HepG2 (cell line): ENCODE measurements around the gene TPRN. TPM values are rescaled to one million over a fixed set of nuclear protein-coding genes. Genes with fewer than 3 reads are reported as not detected.

ENCODE experiments used
- ARID5B ChIP-seq: IDR thresholded peaks from 2 replicates; pipeline ENCODE4 v1.4.0; 2020; ENCODE audit warnings: mild to moderate bottlenecking, missing genetic modification reagents
- GATAD2A ChIP-seq: IDR thresholded peaks from 2 replicates; pipeline ENCODE4 v1.6.1; 2016
- HNF1B ChIP-seq: sonication (generic); formaldehyde crosslinking; IDR thresholded peaks from 2 replicates; pipeline ENCODE4 v1.5.1; 2020; ENCODE audit warnings: mild to moderate bottlenecking, moderate library complexity, missing genetic modification reagents
- HNF4A ChIP-seq: sonication (generic); formaldehyde crosslinking; IDR thresholded peaks from 2 replicates; pipeline ENCODE4 v1.4.0; 2020; ENCODE audit warnings: missing genetic modification reagents
- MED1 ChIP-seq: sonication (generic); formaldehyde crosslinking; IDR thresholded peaks from 2 replicates; pipeline ENCODE4 v1.4.0; 2020; ENCODE audit warnings: missing genetic modification reagents
- MYC ChIP-seq: sonication (generic); formaldehyde crosslinking; IDR thresholded peaks from 2 replicates; pipeline ENCODE4 v1.9.0; 2021; ENCODE audit warnings: missing genetic modification reagents, borderline replicate concordance
- NCOA2 ChIP-seq: sonication (generic); formaldehyde crosslinking; IDR thresholded peaks from 2 replicates; pipeline ENCODE4 v1.8.0; 2022; ENCODE audit warnings: inconsistent platforms
- NFKBIZ ChIP-seq: IDR thresholded peaks from 2 replicates; pipeline ENCODE4 v1.6.1; 2018; ENCODE audit warnings: missing genetic modification reagents, missing compliant biosample characterization
- PATZ1 ChIP-seq: sonication (generic); formaldehyde crosslinking; IDR thresholded peaks from 2 replicates; pipeline ENCODE4 v1.4.0; 2020; ENCODE audit warnings: missing genetic modification reagents
- PHF21A ChIP-seq: sonication (generic); formaldehyde crosslinking; IDR thresholded peaks from 2 replicates; pipeline ENCODE4 v1.5.0; 2020; ENCODE audit warnings: mild to moderate bottlenecking, missing genetic modification reagents
- POLR2G ChIP-seq: fragments of 200-400 bp; formaldehyde crosslinking; IDR thresholded peaks from 2 replicates; pipeline ENCODE4 v1.6.1; 2018; ENCODE audit warnings: mild to moderate bottlenecking, low read depth, low read length, moderate library complexity
- RARG ChIP-seq: sonication (generic); formaldehyde crosslinking; IDR thresholded peaks from 2 replicates; pipeline ENCODE4 v1.4.0; 2020; ENCODE audit warnings: low read depth, mild to moderate bottlenecking, missing genetic modification reagents
- TAF1 ChIP-seq: sonication (generic); formaldehyde crosslinking; IDR thresholded peaks from 2 replicates; pipeline ENCODE4 v1.4.0; 2020; ENCODE audit warnings: missing genetic modification reagents
- ZNF564 ChIP-seq: sonication (generic); formaldehyde crosslinking; IDR thresholded peaks from 2 replicates; pipeline ENCODE4 v1.8.1; 2023; ENCODE audit warnings: mild to moderate bottlenecking, missing genetic modification reagents
- polyA plus RNA-seq, 8 experiments: library from polyadenylated mRNA; depleted of rRNA in 3 of 8; stranded (reverse) in 7 of 8; unstranded in 1 of 8; fragments of >200 nt; fragmentation: Illumina TruSeq in 4 of 8; extraction: Trizol in 4 of 8; gene quantifications; 2 replicates each; pipeline versions ENCODE4 v1.2.1 to v1.2.3, GENCODE V29; 2011 to 2016; ENCODE audit warnings: low read depth in 4 of 8, missing spikeins in 1 of 8, mixed read lengths in 1 of 8; ENCODE audit not compliant: insufficient read depth in 1 of 8
- total RNA-seq, 5 experiments: library from RNA; depleted of rRNA; stranded (reverse); fragments of >200 nt; fragmentation: Illumina TruSeq; extraction: Trizol; gene quantifications; 2 replicates each; pipeline ENCODE4 v1.2.3, GENCODE V29; 2016; ENCODE audit warnings: low read depth in 1 of 5
- TF ChIP-seq, protein P1 (sequence below): IDR thresholded peaks from 2 replicates; pipeline ENCODE4 v1.6.1; 2012; ENCODE audit warnings: inconsistent platforms
- TF ChIP-seq, protein P2 (sequence below), 2 experiments: IDR thresholded peaks; 2 replicates each; pipeline ENCODE4 v1.6.1; 2011 to 2012; ENCODE audit warnings: low read length in 2 of 2, borderline replicate concordance in 1 of 2, low read depth in 1 of 2, mild to moderate bottlenecking in 1 of 2, moderate library complexity in 1 of 2
- TF ChIP-seq, protein P3 (sequence below): sonication (generic); formaldehyde crosslinking; IDR thresholded peaks from 2 replicates; pipeline ENCODE4 v1.4.0; 2020; ENCODE audit warnings: missing genetic modification reagents

Gene TPRN
- total and polyA plus RNA-seq, 2 of the 13 experiments (the other 11 are each of a cell fraction or from before 2014, with no cell fraction given): 10.1 to 19.2 TPM

GRCh38 chr9:137198051-137198901 lies 2.3 kb downstream of the TPRN start (continued):
- peak; percentile 49; the same call in 1 of the 2 replicates for TF ChIP-seq MYC (CRISPR knock-in tag)
- TF ChIP-seq POLR2G: peak; percentile 24; the same call in 1 of the 2 replicates
- peak; percentile 78 for TF ChIP-seq PATZ1
- TF ChIP-seq HNF4A (CRISPR knock-in tag): peak; percentile 67
- TF ChIP-seq PHF21A: peak; percentile 78
- no peak for TF ChIP-seq RARG
- no peak for TF ChIP-seq NFKBIZ (CRISPR knock-in tag)
- TF ChIP-seq, protein P1, sequence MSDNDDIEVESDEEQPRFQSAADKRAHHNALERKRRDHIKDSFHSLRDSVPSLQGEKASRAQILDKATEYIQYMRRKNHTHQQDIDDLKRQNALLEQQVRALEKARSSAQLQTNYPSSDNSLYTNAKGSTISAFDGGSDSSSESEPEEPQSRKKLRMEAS: peak; percentile 60
- no peak for TF ChIP-seq ZNF564 (CRISPR knock-in tag)
- 0 out of 2 replicates have a peak, but pooled peaks have one; percentile 34 for TF ChIP-seq HNF1B (CRISPR knock-in tag)
- TF ChIP-seq, protein P2, sequence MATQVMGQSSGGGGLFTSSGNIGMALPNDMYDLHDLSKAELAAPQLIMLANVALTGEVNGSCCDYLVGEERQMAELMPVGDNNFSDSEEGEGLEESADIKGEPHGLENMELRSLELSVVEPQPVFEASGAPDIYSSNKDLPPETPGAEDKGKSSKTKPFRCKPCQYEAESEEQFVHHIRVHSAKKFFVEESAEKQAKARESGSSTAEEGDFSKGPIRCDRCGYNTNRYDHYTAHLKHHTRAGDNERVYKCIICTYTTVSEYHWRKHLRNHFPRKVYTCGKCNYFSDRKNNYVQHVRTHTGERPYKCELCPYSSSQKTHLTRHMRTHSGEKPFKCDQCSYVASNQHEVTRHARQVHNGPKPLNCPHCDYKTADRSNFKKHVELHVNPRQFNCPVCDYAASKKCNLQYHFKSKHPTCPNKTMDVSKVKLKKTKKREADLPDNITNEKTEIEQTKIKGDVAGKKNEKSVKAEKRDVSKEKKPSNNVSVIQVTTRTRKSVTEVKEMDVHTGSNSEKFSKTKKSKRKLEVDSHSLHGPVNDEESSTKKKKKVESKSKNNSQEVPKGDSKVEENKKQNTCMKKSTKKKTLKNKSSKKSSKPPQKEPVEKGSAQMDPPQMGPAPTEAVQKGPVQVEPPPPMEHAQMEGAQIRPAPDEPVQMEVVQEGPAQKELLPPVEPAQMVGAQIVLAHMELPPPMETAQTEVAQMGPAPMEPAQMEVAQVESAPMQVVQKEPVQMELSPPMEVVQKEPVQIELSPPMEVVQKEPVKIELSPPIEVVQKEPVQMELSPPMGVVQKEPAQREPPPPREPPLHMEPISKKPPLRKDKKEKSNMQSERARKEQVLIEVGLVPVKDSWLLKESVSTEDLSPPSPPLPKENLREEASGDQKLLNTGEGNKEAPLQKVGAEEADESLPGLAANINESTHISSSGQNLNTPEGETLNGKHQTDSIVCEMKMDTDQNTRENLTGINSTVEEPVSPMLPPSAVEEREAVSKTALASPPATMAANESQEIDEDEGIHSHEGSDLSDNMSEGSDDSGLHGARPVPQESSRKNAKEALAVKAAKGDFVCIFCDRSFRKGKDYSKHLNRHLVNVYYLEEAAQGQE (IDR thresholded peaks at IDR 0.05; ENCODE audit: borderline replicate concordance in 1 of 2, low read depth in 1 of 2, low read length in 2 of 2): no peak
- TF ChIP-seq NCOA2 (CRISPR knock-in tag): peak; percentile 58
- TF ChIP-seq MED1: peak; percentile 38; the same call in 1 of the 2 replicates
- peak; percentile 49; the same call in 1 of the 2 replicates for TF ChIP-seq ARID5B (CRISPR knock-in tag)
- peak; percentile 59; the same call in 1 of the 2 replicates for TF ChIP-seq GATAD2A (CRISPR knock-in tag)
- peak; percentile 22; the same call in 1 of the 2 replicates for TF ChIP-seq TAF1 (CRISPR knock-in tag)
- TF ChIP-seq, protein P3, sequence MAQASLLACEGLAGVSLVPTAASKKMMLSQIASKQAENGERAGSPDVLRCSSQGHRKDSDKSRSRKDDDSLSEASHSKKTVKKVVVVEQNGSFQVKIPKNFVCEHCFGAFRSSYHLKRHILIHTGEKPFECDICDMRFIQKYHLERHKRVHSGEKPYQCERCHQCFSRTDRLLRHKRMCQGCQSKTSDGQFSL: peak; percentile 71; the same call in 1 of the 2 replicates
